ENCODE results near the gene RXFP3.
A peak's percentile ranks its signal among the peaks of the same experiment; 100 is the strongest.

Gene RXFP3

GRCh38 chr5:33936381-33937016 is at the start of gene RXFP3:
TSS of gene RXFP3 (plus strand) at chr5:33936386. CDS start at chr5:33936741, 355 bp downstream.
- peaks cover 6% of the 10 kb centered on the region for H3K4me1 ChIP-seq (ENCODE audit: control insufficient read depth, insufficient read depth, low read length)
- H3K36me3 ChIP-seq (ENCODE audit: control insufficient read depth, insufficient read depth, low read length): no peaks in the 10 kb centered on the region
- peaks cover 18% of the 10 kb centered on the region for H3K27me3 ChIP-seq (ENCODE audit: control insufficient read depth, insufficient read depth, low read length)
- no peak within 1 kb of the TSS for H3K9ac ChIP-seq (ENCODE audit: low read depth, low read length)
- H3K9me3 ChIP-seq (ENCODE audit: control insufficient read depth, insufficient read depth, low read length): no peaks in the 10 kb centered on the region
- no peak within 1 kb of the TSS for H3K27ac ChIP-seq (ENCODE audit: low read depth, low read length)
- peak within 1 kb of the TSS; percentile 75 for H3K4me3 ChIP-seq (ENCODE audit: low read depth, low read length)

GRCh38 chr5:33887268-33887667 is 48.9 kb upstream of the RXFP3 start:
- H3K4me1 ChIP-seq (ENCODE audit: control insufficient read depth, insufficient read depth, low read length): peaks cover 39% of the 10 kb centered on the region
- no peak overlapping the region for H3K9ac ChIP-seq (ENCODE audit: low read depth, low read length)
- H3K36me3 ChIP-seq (ENCODE audit: control insufficient read depth, insufficient read depth, low read length): no peaks in the 10 kb centered on the region
- H3K27ac ChIP-seq (ENCODE audit: low read depth, low read length): no peak overlapping the region
- H3K9me3 ChIP-seq (ENCODE audit: control insufficient read depth, insufficient read depth, low read length): no peaks in the 10 kb centered on the region
- no peak overlapping the region for H3K4me3 ChIP-seq (ENCODE audit: low read depth, low read length)
- H3K27me3 ChIP-seq (ENCODE audit: control insufficient read depth, insufficient read depth, low read length): no peaks in the 10 kb centered on the region

- Histone ChIP-seq H3K27ac (ENCODE audit: low read depth, low read length) (no peak overlapping the region), H3K27me3 (ENCODE audit: control insufficient read depth, insufficient read depth, low read length) (peaks cover 2% of the 10 kb centered on the region), H3K9me3 (ENCODE audit: control insufficient read depth, insufficient read depth, low read length) (no peaks in the 10 kb centered on the region), H3K36me3 (ENCODE audit: control insufficient read depth, insufficient read depth, low read length) (no peaks in the 10 kb centered on the region), H3K9ac (ENCODE audit: low read depth, low read length) (no peak overlapping the region), H3K4me1 (ENCODE audit: control insufficient read depth, insufficient read depth, low read length) (peaks cover 48% of the 10 kb centered on the region), H3K4me3 (ENCODE audit: low read depth, low read length) (no peak overlapping the region)
Observed at GRCh38 chr5:33888587-33888986, 47.6 kb upstream of the RXFP3 start.

GRCh38 chr5:33890131-33891032 is 45.8 kb upstream of the RXFP3 start:
- Histone ChIP-seq H3K9ac (ENCODE audit: low read depth, low read length) (peak overlapping the region; percentile 74; the same call in 1 of the 2 replicates), H3K36me3 (ENCODE audit: control insufficient read depth, insufficient read depth, low read length) (no peaks in the 10 kb centered on the region), H3K9me3 (ENCODE audit: control insufficient read depth, insufficient read depth, low read length) (no peaks in the 10 kb centered on the region), H3K27me3 (ENCODE audit: control insufficient read depth, insufficient read depth, low read length) (peaks cover 2% of the 10 kb centered on the region), H3K27ac (ENCODE audit: low read depth, low read length) (peak overlapping the region; percentile 13), H3K4me3 (ENCODE audit: low read depth, low read length) (peak overlapping the region; percentile 81), H3K4me1 (ENCODE audit: control insufficient read depth, insufficient read depth, low read length) (peaks cover 38% of the 10 kb centered on the region)

GRCh38 chr5:33891446-33891787 is 44.8 kb upstream of the RXFP3 start:
- H3K27ac ChIP-seq (ENCODE audit: low read depth, low read length): peak overlapping the region; percentile 57
- H3K36me3 ChIP-seq (ENCODE audit: control insufficient read depth, insufficient read depth, low read length): no peaks in the 10 kb centered on the region
- H3K4me3 ChIP-seq (ENCODE audit: low read depth, low read length): peak overlapping the region; percentile 81
- H3K27me3 ChIP-seq (ENCODE audit: control insufficient read depth, insufficient read depth, low read length): peaks cover 2% of the 10 kb centered on the region
- H3K9me3 ChIP-seq (ENCODE audit: control insufficient read depth, insufficient read depth, low read length): no peaks in the 10 kb centered on the region
- peak overlapping the region; percentile 74 for H3K9ac ChIP-seq (ENCODE audit: low read depth, low read length)
- peaks cover 34% of the 10 kb centered on the region for H3K4me1 ChIP-seq (ENCODE audit: control insufficient read depth, insufficient read depth, low read length)

- no peaks in the 10 kb centered on the region for H3K36me3 ChIP-seq (ENCODE audit: control insufficient read depth, insufficient read depth, low read length)
- H3K27me3 ChIP-seq (ENCODE audit: control insufficient read depth, insufficient read depth, low read length): peaks cover 2% of the 10 kb centered on the region
- H3K9ac ChIP-seq (ENCODE audit: low read depth, low read length): peak within 1 kb of the TSS; percentile 74
- H3K9me3 ChIP-seq (ENCODE audit: control insufficient read depth, insufficient read depth, low read length): no peaks in the 10 kb centered on the region
- H3K4me3 ChIP-seq (ENCODE audit: low read depth, low read length): peak within 1 kb of the TSS; percentile 81
- peak within 1 kb of the TSS; percentile 57 for H3K27ac ChIP-seq (ENCODE audit: low read depth, low read length)
- H3K4me1 ChIP-seq (ENCODE audit: control insufficient read depth, insufficient read depth, low read length): peaks cover 32% of the 10 kb centered on the region
Observed at GRCh38 chr5:33891788-33892619, 44.2 kb upstream of the RXFP3 start, which contains the start of gene ADAMTS12. TSS of gene ADAMTS12 (minus strand) at chr5:33891990. CDS start at chr5:33891856, 134 bp downstream.

- Histone ChIP-seq H3K27me3 (ENCODE audit: control insufficient read depth, insufficient read depth, low read length) (peaks cover 2% of the 10 kb centered on the region), H3K4me3 (ENCODE audit: low read depth, low read length) (peak overlapping the region; percentile 81), H3K9ac (ENCODE audit: low read depth, low read length) (peak overlapping the region; percentile 41; the same call in 1 of the 2 replicates), H3K4me1 (ENCODE audit: control insufficient read depth, insufficient read depth, low read length) (peaks cover 32% of the 10 kb centered on the region), H3K9me3 (ENCODE audit: control insufficient read depth, insufficient read depth, low read length) (no peaks in the 10 kb centered on the region), H3K36me3 (ENCODE audit: control insufficient read depth, insufficient read depth, low read length) (no peaks in the 10 kb centered on the region), H3K27ac (ENCODE audit: low read depth, low read length) (peak overlapping the region; percentile 26)
Observed at GRCh38 chr5:33892620-33893137, 43.5 kb upstream of the RXFP3 start.

GRCh38 chr5:33894566-33894965 is 41.6 kb upstream of the RXFP3 start:
- H3K27ac ChIP-seq (ENCODE audit: low read depth, low read length): no peak overlapping the region

GRCh38 chr5:33901156-33901555 is 35.0 kb upstream of the RXFP3 start:
- H3K36me3 ChIP-seq (ENCODE audit: control insufficient read depth, insufficient read depth, low read length): no peaks in the 10 kb centered on the region
- H3K9me3 ChIP-seq (ENCODE audit: control insufficient read depth, insufficient read depth, low read length): 0 out of 2 replicates have a peak, but pooled peaks cover 3% of the 10 kb centered on the region
- H3K27ac ChIP-seq (ENCODE audit: low read depth, low read length): no peak overlapping the region
- H3K4me1 ChIP-seq (ENCODE audit: control insufficient read depth, insufficient read depth, low read length): no peaks in the 10 kb centered on the region
- no peaks in the 10 kb centered on the region for H3K27me3 ChIP-seq (ENCODE audit: control insufficient read depth, insufficient read depth, low read length)
- H3K4me3 ChIP-seq (ENCODE audit: low read depth, low read length): no peak overlapping the region
- H3K9ac ChIP-seq (ENCODE audit: low read depth, low read length): no peak overlapping the region

More at GRCh38 chr5:33894566-33894965, 41.6 kb upstream of the RXFP3 start:
- Histone ChIP-seq H3K4me3 (ENCODE audit: low read depth, low read length) (no peak overlapping the region), H3K27me3 (ENCODE audit: control insufficient read depth, insufficient read depth, low read length) (peaks cover 2% of the 10 kb centered on the region), H3K9ac (ENCODE audit: low read depth, low read length) (no peak overlapping the region), H3K4me1 (ENCODE audit: control insufficient read depth, insufficient read depth, low read length) (peaks cover 28% of the 10 kb centered on the region), H3K9me3 (ENCODE audit: control insufficient read depth, insufficient read depth, low read length) (no peaks in the 10 kb centered on the region), H3K36me3 (ENCODE audit: control insufficient read depth, insufficient read depth, low read length) (no peaks in the 10 kb centered on the region)

GRCh38 chr5:33903118-33903517 is 33.1 kb upstream of the RXFP3 start:
- Histone ChIP-seq H3K36me3 (ENCODE audit: control insufficient read depth, insufficient read depth, low read length) (no peaks in the 10 kb centered on the region), H3K27me3 (ENCODE audit: control insufficient read depth, insufficient read depth, low read length) (no peaks in the 10 kb centered on the region), H3K4me3 (ENCODE audit: low read depth, low read length) (no peak overlapping the region), H3K4me1 (ENCODE audit: control insufficient read depth, insufficient read depth, low read length) (no peaks in the 10 kb centered on the region), H3K9ac (ENCODE audit: low read depth, low read length) (no peak overlapping the region), H3K27ac (ENCODE audit: low read depth, low read length) (no peak overlapping the region), H3K9me3 (ENCODE audit: control insufficient read depth, insufficient read depth, low read length) (peaks cover 18% of the 10 kb centered on the region)
